ENCODE data around the gene VAPB.

Gene VAPB

DNA sequence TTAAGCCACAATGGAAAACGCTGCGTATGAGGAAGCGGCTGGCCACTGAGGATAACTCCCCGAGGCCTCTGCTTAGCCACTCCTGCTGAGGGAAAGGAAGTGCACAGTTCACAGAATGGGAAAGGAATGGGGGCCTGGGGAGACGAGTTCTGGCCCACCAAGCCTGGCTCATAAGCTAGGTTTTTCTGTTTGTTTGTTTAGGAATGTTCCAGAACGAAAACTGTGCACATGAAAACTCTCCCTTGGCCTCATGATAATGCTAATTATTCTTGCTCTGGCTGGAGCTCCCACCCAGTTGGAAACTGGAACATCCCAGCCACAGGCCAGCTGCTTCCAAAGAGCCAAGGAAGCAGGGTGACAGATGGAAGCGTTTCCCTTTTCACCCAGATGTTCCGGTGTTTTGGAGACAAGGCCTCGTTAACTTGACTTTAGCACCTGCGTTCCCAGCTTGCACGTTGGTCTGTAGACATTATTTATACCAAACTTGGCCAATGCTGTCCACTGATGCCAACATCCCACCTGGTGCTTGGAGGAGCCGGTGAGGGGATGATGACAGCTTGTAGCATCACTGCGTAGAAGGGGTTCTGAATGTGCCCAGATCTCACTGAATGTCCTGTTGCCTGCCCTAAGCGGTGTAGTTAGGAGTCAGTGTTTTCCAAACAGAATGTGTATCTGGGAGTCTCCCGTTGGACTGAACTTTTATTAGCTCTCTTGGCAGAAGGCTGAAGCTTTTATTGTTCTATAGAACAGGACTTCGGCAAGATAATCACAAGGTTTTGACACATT is 91.7 kb downstream of the VAPB start:
- Histone ChIP-seq H3K9ac (ENCODE audit: low read depth, low read length) (no peak overlapping the region), H3K27me3 (ENCODE audit: control insufficient read depth, insufficient read depth, low read length) (no peaks in the 10 kb centered on the region), H3K4me1 (ENCODE audit: control insufficient read depth, insufficient read depth, low read length) (no peaks in the 10 kb centered on the region), H3K9me3 (replicated peaks; ENCODE audit: low read length) (peaks cover 10% of the 10 kb centered on the region), H3K4me2 (ENCODE audit: low read length) (no peak overlapping the region), H3K36me3 (ENCODE audit: insufficient read depth, low read length) (no peaks in the 10 kb centered on the region), H3K4me3 (ENCODE audit: low read length) (no peak overlapping the region)

GRCh38 chr20:58481481-58482021 is 92.5 kb downstream of the VAPB start:
- Histone ChIP-seq H3K27me3 (ENCODE audit: control insufficient read depth, insufficient read depth, low read length) (no peaks in the 10 kb centered on the region), H3K4me1 (ENCODE audit: control insufficient read depth, insufficient read depth, low read length) (no peaks in the 10 kb centered on the region), H3K9me3 (replicated peaks; ENCODE audit: low read length) (peaks cover 16% of the 10 kb centered on the region), H3K36me3 (ENCODE audit: insufficient read depth, low read length) (no peaks in the 10 kb centered on the region), H3K4me2 (ENCODE audit: low read length) (no peak overlapping the region), H3K4me3 (ENCODE audit: low read length) (no peak overlapping the region), H3K9ac (ENCODE audit: low read depth, low read length) (no peak overlapping the region)

DNA sequence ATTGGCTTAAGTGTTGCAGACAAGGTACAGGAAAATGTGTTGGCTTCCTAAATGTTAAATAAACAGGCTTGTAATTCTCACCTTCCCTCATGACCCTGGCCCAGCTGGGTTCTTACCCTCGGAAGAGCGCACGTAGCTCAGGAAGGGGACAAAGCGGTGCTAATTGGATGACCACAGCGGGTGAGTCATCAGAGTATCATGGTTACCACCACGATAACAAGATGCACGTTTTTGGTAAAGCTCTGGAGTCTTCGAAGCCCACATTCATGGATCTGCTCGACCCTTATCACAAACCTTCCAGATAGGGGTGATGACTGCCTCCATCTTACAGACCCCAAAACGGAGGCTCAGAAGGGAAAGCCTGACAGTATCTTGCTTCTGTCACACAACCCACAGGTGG is 93.4 kb downstream of the VAPB start:
- Histone ChIP-seq H3K4me3 (ENCODE audit: low read length) (no peak overlapping the region), H3K9ac (ENCODE audit: low read depth, low read length) (no peak overlapping the region), H3K27me3 (ENCODE audit: control insufficient read depth, insufficient read depth, low read length) (no peaks in the 10 kb centered on the region), H3K4me1 (ENCODE audit: control insufficient read depth, insufficient read depth, low read length) (no peaks in the 10 kb centered on the region), H3K36me3 (ENCODE audit: insufficient read depth, low read length) (no peaks in the 10 kb centered on the region), H3K4me2 (ENCODE audit: low read length) (no peak overlapping the region), H3K9me3 (replicated peaks; ENCODE audit: low read length) (peaks cover 17% of the 10 kb centered on the region)

GRCh38 chr20:58483051-58483450 is 94.0 kb downstream of the VAPB start:
- Histone ChIP-seq H3K4me1 (ENCODE audit: control insufficient read depth, insufficient read depth, low read length) (no peaks in the 10 kb centered on the region), H3K27me3 (ENCODE audit: control insufficient read depth, insufficient read depth, low read length) (no peaks in the 10 kb centered on the region), H3K9ac (ENCODE audit: low read depth, low read length) (no peak overlapping the region), H3K36me3 (ENCODE audit: insufficient read depth, low read length) (no peaks in the 10 kb centered on the region), H3K4me2 (ENCODE audit: low read length) (no peak overlapping the region), H3K4me3 (ENCODE audit: low read length) (no peak overlapping the region), H3K9me3 (replicated peaks; ENCODE audit: low read length) (peaks cover 17% of the 10 kb centered on the region)

DNA sequence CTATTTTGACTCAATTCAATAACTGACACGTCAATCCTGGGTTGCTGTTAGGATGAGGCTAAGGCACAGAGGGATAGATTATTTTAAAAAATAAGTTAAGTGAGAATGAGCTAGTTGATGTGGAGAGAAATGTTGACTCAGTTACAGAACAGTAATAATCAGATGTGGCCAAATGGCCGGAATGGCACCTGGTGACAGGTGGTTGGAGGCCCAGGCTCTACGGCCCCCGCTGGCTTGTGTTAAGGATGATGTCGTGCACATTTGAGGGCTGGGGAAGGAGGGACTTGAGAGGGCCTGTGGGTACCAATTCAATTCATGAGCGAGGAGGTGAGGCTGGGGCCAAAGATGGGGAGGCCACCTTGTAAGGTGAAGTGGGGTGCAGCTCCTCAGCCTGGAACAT is 94.4 kb downstream of the VAPB start:
- H3K4me2 ChIP-seq (ENCODE audit: low read length) = no peak overlapping the region
- no peaks in the 10 kb centered on the region for H3K36me3 ChIP-seq (ENCODE audit: insufficient read depth, low read length)
- no peak overlapping the region for H3K9ac ChIP-seq (ENCODE audit: low read depth, low read length)
- no peaks in the 10 kb centered on the region for H3K4me1 ChIP-seq (ENCODE audit: control insufficient read depth, insufficient read depth, low read length)
- no peak overlapping the region for H3K4me3 ChIP-seq (ENCODE audit: low read length)
- peaks cover 14% of the 10 kb centered on the region for H3K9me3 ChIP-seq (replicated peaks; ENCODE audit: low read length)
- no peaks in the 10 kb centered on the region for H3K27me3 ChIP-seq (ENCODE audit: control insufficient read depth, insufficient read depth, low read length)

DNA sequence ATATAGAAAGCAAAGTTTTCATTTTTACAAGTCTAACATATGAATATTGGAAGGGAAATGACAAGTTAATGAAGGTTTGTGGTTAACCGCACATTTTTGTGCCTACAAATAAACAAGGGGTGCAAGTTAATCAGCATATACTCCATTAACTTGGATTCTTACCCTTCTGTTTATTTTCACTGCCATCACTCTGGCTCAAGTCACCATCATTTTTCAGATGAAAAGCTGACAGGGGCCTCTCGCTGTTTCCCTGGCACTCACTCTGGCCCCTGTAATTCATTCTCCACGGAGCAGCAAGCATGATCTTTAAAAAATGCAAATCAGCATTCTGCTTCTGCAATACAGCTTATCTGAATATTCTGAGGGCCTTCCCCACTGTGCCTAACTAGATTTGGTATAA is 96.4 kb downstream of the VAPB start:
- H3K9ac ChIP-seq (ENCODE audit: low read depth, low read length) = no peak overlapping the region
- peaks cover 12% of the 10 kb centered on the region for H3K9me3 ChIP-seq (replicated peaks; ENCODE audit: low read length)
- H3K4me2 ChIP-seq (ENCODE audit: low read length) = no peak overlapping the region
- no peak overlapping the region for H3K4me3 ChIP-seq (ENCODE audit: low read length)
- H3K27me3 ChIP-seq (ENCODE audit: control insufficient read depth, insufficient read depth, low read length) = no peaks in the 10 kb centered on the region
- H3K36me3 ChIP-seq (ENCODE audit: insufficient read depth, low read length) = no peaks in the 10 kb centered on the region
- H3K4me1 ChIP-seq (ENCODE audit: control insufficient read depth, insufficient read depth, low read length) = no peaks in the 10 kb centered on the region

GRCh38 chr20:58486207-58486606 is 97.2 kb downstream of the VAPB start:
- Histone ChIP-seq H3K27me3 (ENCODE audit: control insufficient read depth, insufficient read depth, low read length) (no peaks in the 10 kb centered on the region), H3K4me3 (ENCODE audit: low read length) (no peak overlapping the region), H3K9me3 (replicated peaks; ENCODE audit: low read length) (peaks cover 12% of the 10 kb centered on the region), H3K36me3 (ENCODE audit: insufficient read depth, low read length) (no peaks in the 10 kb centered on the region), H3K4me1 (ENCODE audit: control insufficient read depth, insufficient read depth, low read length) (no peaks in the 10 kb centered on the region), H3K9ac (ENCODE audit: low read depth, low read length) (no peak overlapping the region), H3K4me2 (ENCODE audit: low read length) (no peak overlapping the region)

- Histone ChIP-seq H3K4me1 (ENCODE audit: control insufficient read depth, insufficient read depth, low read length) (no peaks in the 10 kb centered on the region), H3K9me3 (replicated peaks; ENCODE audit: low read length) (no peaks in the 10 kb centered on the region), H3K4me2 (ENCODE audit: low read length) (no peak overlapping the region), H3K36me3 (ENCODE audit: insufficient read depth, low read length) (no peaks in the 10 kb centered on the region), H3K9ac (ENCODE audit: low read depth, low read length) (no peak overlapping the region), H3K27me3 (ENCODE audit: control insufficient read depth, insufficient read depth, low read length) (no peaks in the 10 kb centered on the region), H3K4me3 (ENCODE audit: low read length) (no peak overlapping the region)
Observed at GRCh38 chr20:58492074-58492718, 103.2 kb downstream of the VAPB start.

- H3K9ac ChIP-seq (ENCODE audit: low read depth, low read length) = no peak overlapping the region
- H3K27me3 ChIP-seq (ENCODE audit: control insufficient read depth, insufficient read depth, low read length) = no peaks in the 10 kb centered on the region
- H3K36me3 ChIP-seq (ENCODE audit: insufficient read depth, low read length) = no peaks in the 10 kb centered on the region
- no peak overlapping the region for H3K4me2 ChIP-seq (ENCODE audit: low read length)
- H3K4me3 ChIP-seq (ENCODE audit: low read length) = no peak overlapping the region
- H3K9me3 ChIP-seq (replicated peaks; ENCODE audit: low read length) = no peaks in the 10 kb centered on the region
- no peaks in the 10 kb centered on the region for H3K4me1 ChIP-seq (ENCODE audit: control insufficient read depth, insufficient read depth, low read length)
Observed at GRCh38 chr20:58492795-58493524, 103.9 kb downstream of the VAPB start.

- no peak overlapping the region for H3K4me2 ChIP-seq (ENCODE audit: low read length)
- H3K9ac ChIP-seq (ENCODE audit: low read depth, low read length) = no peak overlapping the region
- H3K27me3 ChIP-seq (ENCODE audit: control insufficient read depth, insufficient read depth, low read length) = no peaks in the 10 kb centered on the region
- H3K36me3 ChIP-seq (ENCODE audit: insufficient read depth, low read length) = no peaks in the 10 kb centered on the region
- H3K4me3 ChIP-seq (ENCODE audit: low read length) = no peak overlapping the region
- H3K4me1 ChIP-seq (ENCODE audit: control insufficient read depth, insufficient read depth, low read length) = no peaks in the 10 kb centered on the region
- no peaks in the 10 kb centered on the region for H3K9me3 ChIP-seq (replicated peaks; ENCODE audit: low read length)
Observed at GRCh38 chr20:58494923-58495622, 106.0 kb downstream of the VAPB start.

Data from skeletal muscle satellite cell (primary cell).